RKO (cell line): ENCODE measurements around the gene GLP2R.
A peak's percentile ranks its signal among the peaks of the same experiment; 100 is the strongest.

Experiments
- DNase-seq: peaks from one replicate; pipeline ENCODE4 v3.0.0-alpha.2; 2016; ENCODE audit warnings: low spot score

GLP2R gene

DNA sequence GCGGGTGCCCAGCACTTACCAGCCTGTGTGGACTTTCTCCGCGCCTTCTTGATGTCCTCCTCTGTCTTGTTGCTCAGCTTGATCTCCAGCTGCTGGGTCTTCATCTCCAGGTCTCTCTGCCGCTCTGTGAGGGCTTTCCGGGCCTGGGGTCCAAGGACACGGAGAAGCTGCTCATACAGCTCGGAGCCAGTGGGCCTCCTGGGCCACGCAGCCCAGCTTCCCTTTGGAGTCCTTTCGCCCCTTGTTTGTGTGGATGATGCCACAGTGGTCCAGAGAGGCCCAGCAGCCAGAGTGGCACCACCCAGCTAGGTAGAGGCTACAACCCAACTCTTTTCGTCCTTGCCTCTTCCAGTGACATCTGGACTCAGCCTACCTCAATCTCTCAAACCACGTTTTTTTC lies 99.7 kb downstream of the GLP2R start:
- no peak for DNase-seq

DNA sequence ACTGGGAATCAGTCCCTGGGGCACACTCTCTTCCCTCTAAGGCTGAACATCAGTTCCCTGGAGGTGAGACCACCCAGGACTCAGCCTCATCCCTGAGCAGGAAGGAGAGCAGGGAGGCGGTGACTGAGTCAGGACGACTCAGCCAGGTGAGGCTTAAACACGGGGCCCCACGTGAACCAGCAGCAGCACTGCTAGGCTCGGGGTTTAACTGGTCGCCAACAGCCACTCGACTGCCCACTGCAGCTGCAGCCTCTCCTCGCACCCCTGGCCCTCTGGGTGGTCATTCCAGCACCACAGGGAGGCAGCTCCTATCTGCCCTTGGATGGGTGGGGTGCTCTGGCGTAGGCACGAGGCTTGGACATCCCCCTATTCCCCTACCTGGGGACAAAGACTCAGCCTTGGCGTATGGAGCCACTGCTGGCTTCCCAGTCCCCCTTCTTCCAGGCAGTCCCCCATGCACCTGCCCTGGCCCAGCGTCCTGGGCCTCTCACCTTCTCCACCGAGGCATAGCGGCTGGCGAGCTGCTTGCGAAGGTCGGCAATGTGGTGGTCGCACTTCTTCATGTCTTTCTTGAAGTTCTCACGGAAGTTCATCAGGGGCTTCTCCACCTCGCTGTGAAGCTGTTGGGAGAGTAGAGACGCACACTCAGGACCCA lies 100.6 kb downstream of the GLP2R start:
- DNase-seq, result no peak

DNA sequence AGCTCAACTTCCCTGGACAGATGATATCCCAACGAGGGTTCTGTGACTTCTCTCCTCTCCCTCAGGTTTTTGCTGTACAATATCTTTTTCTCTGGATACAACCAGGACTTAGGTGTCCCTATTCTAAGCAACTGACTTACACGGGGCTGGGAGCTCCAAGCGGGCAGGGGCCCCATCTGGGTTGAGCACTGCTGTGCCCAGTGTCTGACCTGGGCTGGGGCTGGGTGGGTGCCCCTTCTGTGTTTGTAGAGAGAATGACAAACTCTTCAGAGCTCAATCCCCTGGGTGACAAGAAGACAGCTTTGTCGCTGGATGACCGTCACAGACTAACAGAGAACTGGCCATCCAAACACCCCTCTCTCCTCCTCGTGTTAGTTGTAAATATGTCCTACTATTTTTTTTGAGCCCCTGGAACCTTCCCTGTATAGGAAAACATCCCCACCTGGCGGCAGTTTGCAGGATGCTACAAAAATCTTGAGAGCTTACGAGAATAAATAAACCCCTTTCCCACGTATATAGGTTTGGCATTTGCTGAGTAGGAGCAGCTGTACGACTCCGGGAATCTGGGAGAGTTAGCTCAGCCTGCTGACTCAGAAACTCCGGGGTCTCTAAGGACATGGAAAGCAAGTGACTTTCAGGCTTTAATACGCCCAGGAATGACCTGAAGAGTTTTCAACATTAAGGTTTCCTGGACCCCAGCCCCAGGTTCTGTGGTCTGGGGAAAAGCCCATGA lies 103.0 kb downstream of the GLP2R start:
- peak; percentile 82 for DNase-seq

DNA sequence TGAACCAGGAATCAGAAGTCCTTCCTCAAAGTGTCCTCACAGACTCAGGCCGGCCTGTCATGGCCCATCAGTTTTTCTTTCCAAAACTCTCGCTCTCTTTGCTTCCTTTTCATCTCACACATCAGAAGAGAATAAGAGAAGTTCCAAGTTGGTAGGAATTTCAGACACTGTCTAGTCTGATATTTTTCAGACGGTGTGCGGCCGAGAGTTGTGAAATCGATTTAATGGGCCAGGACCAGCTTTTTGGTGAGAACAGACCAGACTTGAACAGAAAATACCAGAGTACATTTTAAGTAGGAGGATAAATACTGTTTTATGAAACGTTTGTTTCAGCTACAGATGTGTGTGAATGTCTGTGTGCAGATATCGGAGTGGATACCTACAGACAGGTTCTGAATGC lies 104.1 kb downstream of the GLP2R start:
- no peak for DNase-seq

DNA sequence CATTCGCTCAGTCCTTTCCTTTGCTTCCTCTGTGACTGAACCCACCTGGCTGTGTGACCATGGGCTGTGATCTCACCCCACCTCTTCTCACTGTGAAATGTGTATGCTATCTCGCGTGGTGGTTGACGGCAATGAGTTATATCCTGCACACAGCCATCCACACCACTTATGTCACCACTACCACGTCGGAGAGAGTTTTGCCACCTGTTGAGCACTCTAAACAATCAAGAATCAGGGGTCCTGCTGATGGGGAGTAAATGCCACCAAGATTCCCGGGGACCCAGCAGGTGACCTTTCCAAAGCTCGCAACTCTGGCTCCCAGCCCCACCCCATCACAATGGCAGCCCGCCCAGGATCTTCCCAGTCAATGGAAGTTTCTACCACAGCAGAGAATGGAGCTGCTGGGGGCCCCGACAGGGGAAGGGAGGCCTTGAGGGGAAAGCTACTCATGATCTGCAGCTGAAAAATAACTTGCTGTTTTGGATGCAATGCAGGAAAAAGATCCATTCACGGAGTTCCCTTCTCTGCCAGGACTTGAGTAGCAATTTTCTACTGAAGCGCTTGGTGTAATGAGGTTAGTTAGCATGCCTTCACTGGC lies 105.5 kb downstream of the GLP2R start:
- no peak for DNase-seq

DNA sequence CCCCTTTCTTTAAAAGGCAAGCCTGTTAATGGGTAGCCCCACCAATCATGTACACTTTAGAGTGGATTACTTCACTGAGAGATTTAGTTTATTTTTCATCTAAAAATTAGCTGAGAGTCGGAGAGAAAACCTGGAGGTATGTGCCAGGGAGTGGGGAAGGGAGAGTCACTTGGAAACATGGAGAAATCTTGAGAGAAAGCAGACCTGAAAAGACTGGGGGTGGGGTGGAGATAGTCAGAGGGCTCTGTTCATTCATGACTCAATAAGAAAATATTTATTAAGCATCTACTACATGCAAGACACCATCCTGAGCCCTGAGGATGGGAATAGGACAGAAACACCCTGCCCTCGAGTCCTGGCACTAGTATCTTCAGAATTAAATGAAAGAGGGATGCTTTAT lies 106.8 kb downstream of the GLP2R start:
- DNase-seq, result no peak

DNA sequence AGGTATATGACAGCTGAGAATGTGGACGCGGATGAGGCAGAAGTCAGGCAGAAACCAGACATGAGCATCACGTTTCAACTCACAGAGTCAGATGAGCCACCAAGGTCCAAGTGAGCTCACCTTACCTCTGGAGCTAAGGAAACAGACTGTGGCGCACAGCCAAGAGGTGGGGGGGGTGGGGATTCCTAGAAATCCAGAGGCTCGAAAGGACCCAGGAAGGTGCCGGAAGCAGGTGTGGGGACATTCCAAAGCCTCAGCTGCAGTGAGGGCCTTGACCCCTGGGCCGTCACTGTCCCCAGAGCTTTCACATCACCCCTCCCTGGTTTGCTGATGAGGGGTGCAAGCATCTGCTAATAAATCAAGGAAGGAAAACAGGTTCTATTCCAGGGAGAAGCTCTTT lies 108.6 kb downstream of the GLP2R start:
- no peak for DNase-seq

DNA sequence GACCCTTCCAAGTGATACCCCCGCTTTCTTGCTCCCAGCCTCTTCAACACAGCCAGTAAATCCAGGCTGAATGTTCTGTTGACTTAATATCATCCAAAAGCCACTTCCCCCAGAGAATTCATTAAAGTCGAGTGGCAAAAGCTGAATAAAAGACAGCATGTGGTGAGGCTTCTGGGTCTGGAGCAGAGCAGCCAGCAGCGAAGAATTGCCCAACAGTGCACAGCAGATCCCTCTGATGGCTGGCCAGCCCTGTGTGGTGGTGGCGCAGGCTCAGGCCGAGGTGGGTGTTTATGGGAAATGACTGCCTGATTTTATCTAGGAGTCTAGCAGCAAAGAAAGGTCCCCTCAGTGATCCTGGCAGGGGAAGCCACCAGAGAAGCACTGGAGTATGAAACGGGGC lies 109.7 kb downstream of the GLP2R start:
- DNase-seq, result no peak

DNA sequence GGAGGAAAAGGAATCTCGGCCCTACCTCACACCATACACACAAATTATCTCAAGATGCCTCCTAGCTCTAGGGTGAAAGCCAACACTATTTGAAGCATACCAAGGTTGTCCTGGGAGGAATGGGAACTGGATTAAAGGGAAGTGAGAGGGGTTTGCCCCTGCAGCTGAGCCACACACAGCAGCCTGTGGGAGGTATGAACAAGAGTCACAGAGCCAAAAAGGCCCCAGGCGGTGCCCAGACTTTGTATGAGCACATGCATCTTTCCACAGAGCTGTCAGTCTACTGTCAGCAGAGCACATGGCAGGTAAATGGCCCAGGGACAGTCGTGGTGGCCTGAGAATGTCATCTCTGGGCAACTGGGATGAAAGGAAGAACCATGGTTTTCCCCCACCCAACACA lies 110.4 kb downstream of the GLP2R start:
- no peak for DNase-seq

DNA sequence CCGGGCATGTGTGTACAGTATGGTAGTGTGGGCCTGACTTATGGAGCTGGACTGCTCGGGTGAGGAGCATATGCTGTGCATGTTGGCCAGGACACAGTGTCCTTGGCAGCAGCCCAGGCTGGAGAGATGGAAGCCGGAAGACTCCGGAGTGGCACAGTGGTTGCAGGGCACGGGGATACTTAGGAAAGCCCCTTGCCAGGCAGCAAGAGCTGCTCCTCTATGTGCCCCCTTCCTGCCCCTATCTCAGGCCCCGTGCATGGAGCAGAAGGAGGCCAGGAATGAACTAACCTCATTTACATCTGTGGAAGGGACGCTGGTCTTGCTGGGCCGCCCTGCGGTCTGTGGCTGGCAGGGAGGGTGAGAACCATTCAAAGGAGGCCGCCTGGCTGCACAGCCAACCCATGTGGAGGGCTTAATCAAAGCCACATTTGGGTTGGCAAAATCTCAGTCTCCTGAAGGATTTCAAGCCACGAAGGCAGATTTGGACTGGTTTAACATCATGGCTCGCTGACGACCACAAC lies 111.6 kb downstream of the GLP2R start:
- no peak for DNase-seq

DNA sequence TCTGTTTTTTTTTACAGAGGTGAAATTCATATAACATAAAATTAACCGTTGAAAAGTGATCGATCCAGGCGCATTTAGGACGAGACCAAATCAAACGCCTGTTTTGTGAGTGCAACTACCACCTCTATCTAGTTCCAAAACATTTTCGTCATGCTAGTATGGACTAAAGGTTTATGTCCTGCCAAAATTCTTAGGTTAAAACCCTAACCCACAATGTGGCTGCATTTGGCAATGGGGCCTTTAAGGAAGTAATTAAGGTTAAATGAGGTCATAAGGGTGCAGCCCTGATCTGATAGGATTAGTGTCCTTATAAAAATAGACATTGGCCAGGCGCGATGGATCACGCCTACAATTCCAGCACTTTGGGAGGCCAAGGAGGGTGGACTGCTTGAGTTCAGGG lies 112.2 kb downstream of the GLP2R start:
- DNase-seq, result no peak

DNA sequence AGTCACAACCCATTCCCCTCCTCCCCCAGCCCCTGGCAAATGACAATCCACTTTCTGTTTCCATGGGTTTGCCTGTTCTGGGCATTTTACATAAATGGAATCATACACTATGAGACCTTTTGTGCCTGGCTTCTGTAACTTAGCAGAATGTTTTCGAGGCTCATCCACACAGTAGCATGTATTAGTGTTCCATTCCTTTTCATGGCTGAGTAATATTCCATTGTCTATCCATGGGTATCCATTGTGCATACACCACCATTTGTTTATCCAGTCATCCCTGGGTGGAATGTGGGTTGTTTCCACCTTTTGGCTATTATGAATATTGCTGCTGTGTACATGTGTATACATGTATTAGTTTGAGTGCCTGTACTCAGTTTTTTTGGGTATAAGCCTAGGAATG lies 113.0 kb downstream of the GLP2R start:
- DNase-seq, result no peak

DNA sequence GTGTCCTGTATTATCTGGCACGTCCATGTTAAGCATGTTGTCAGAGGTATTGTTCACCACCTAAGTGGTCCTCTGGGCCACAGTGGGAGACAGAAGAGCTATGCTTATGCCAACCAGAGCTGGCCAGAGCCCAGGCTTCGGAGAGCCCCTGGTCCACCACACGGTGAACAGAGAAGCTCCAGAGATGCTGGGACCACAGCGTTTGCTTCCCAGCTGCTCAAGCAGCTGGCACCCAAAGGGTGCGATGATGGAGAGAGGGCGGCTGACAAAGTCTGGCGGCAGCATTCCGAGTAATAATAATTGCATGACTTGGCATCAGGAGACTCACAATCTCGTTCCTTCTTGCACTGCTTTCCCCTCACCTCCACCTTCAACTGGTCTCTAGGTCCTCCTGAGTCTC lies 115.1 kb downstream of the GLP2R start:
- no peak for DNase-seq

DNA sequence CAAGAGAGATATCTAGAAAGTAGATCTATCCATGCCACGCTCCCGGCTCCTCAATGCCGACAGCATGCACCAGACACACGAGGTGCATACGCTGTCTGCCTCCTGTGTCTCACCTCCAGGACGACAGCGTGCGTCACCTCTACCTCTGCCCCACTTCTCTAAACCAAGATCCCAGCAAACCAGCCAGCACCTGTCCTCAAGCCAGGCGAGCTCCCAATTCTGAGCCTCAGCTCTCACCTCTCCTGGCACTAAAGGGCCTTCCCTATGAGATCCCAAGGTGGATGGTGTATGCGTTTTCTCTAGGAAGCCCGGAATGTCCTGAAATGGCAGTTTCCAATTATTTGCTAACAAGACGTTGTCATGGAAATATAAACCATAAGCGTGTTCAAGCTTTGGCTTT lies 115.6 kb downstream of the GLP2R start:
- DNase-seq, result no peak
